Testis (tissue), 2 donors: ENCODE data around the gene DNMT3L.
"Not testable (repeated sequence)": the region's sequence is repeated elsewhere in the genome, so short reads cannot be mapped to it uniquely, and the experiment has no call there.

ENCODE experiments used
- CTCF ChIP-seq, 3 experiments: fragments of 450-650 bp in 2 of 3; fragments of 200-600 bp in 1 of 3; sonication (generic) in 1 of 3; IDR thresholded peaks; one replicate each; pipeline ENCODE4 v1.5.1; 2016 to 2019; ENCODE audit warnings: antibody characterized with exemption in 3 of 3, mild to moderate bottlenecking in 2 of 3, moderate library complexity in 1 of 3
- POLR2A ChIP-seq: fragments of 450-650 bp; IDR thresholded peaks from one replicate; pipeline ENCODE4 v1.6.1; 2017; ENCODE audit warnings: antibody characterized with exemption, mild to moderate bottlenecking, moderate library complexity

DNA sequence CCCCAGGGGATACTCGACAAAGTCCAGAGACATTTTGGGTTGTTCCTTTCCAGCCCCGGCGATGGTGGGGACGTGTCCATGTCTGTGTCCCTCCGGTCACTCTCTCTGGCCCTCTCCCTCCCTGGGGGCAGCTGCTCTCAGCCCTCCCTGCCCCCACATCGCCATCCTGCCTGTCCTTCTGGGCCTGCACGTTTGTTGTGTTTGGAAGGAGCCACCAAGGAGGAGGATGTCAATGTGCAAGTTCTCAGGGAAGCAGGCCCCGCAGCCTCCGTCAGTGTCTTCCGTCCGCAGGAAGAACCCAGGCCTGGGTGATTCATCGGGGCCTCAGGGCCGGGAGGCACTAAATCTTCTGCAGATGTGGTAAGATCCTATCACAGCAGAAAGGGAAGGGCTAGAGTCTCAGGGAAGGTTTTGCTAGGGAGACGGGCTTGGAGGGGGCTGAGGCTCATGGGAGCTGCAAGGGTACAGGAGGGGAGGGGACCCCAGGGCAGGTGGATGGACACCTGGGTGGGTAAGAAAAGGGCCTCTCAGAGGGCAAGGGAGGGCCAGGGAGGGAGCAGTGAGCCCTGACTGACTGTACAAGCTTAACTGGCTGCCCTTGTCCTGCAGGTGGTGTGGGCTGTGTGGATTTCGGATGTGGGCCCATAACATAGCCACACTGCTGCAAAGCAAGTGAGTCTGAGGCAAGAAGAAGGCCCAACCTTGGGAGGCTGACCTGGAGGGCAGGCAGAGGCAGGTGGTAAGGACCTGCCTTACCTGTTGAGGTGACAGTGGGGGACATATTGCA, 53.6 kb downstream of the DNMT3L start:
- TF ChIP-seq POLR2A; CTCF (IDR thresholded peaks at IDR 0.05): not testable (repeated sequence)
